Adipocyte (in vitro differentiated cells): ENCODE measurements around the gene EVL.
"Not testable (repeated sequence)": the region's sequence is repeated elsewhere in the genome, so short reads cannot be mapped to it uniquely, and the experiment has no call there.

ENCODE experiments used
- DNase-seq: peaks from one replicate; pipeline ENCODE4 v3.0.0-alpha.2; 2015; ENCODE audit warnings: low read depth
- H3K27me3 ChIP-seq: replicated peaks from 2 replicates; pipeline ENCODE4 v1.7.0; 2013; ENCODE audit warnings: mild to moderate bottlenecking, low read length, moderate library complexity; ENCODE audit not compliant: control insufficient read depth, insufficient read depth
- H3K36me3 ChIP-seq: 2 replicates; pipeline ENCODE4 v1.7.0; 2013; ENCODE audit warnings: low read length, mild to moderate bottlenecking, moderate library complexity; ENCODE audit not compliant: control insufficient read depth, insufficient read depth, severe bottlenecking
- H3K4me1 ChIP-seq: 2 replicates; pipeline ENCODE4 v1.7.0; 2013; ENCODE audit warnings: mild to moderate bottlenecking, low read length, moderate library complexity; ENCODE audit not compliant: control insufficient read depth, insufficient read depth
- H3K4me3 ChIP-seq: 2 replicates; pipeline ENCODE4 v1.7.0; 2013; ENCODE audit warnings: mild to moderate bottlenecking, low read length, moderate library complexity
- H3K9ac ChIP-seq: 2 replicates; pipeline ENCODE4 v1.7.0; 2013; ENCODE audit warnings: mild to moderate bottlenecking, low read length, moderate library complexity
- H3K9me3 ChIP-seq: 2 replicates; pipeline ENCODE4 v1.7.0; 2013; ENCODE audit warnings: mild to moderate bottlenecking, low read length, moderate library complexity; ENCODE audit not compliant: control insufficient read depth

The EVL gene

DNA sequence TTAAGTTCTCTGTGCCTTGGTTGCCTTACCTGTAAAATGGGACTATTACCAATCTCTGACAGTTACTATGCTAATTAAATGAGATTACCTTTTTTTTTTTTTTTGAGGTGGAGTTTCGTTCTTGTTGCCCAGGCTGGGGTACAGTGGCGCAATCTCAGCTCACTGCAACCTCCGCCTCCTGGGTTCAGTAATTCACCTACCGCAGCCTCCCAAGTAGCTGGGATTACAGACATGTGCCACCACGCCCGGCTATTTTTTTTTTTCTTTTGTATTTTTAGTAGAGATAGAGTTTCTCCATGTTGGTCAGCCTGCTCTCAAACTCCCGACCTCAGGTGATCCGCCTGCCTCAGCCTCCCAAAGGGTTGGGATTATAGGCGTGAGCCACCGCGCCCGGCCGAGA, 35.2 kb upstream of the EVL start:
- not testable (repeated sequence) for H3K27me3 ChIP-seq, H3K9me3 ChIP-seq, H3K9ac ChIP-seq, H3K36me3 ChIP-seq, DNase-seq, H3K4me3 ChIP-seq
- H3K4me1 ChIP-seq: peaks cover 43% of the 10 kb centered on the region

DNA sequence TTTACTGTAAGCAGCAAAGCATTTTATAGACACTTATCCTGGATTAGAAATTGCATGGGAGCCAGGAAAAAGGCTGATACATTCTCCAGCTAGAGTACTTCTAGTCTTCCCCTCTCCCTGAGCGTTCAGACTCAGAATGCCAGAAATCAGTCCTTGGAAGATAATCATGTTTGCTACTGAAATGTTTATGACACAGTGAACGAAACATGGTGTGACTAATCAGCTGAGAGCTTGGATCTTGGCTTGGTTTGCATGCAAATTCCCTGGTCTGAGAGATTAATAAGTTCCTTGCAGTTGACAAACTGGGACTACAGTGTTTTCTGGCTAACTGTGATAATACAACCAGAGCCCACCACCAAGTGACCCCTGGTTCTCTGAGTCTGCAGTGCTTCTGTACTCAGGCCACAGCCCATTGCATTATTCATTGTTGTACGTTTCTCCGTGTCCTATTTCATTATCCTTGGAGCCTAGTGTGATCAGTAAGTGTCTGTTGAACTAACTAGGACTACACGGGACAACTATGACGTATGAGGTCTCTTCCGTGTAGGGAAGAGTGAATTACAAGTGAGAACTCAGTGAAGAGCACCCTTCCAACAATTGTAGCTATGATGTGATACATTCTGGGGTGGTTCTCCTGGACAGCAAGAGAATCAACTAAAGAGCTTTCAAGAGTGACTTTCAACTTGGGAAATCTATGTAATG, 34.6 kb upstream of the EVL start:
- DNase-seq: peak; percentile 77

DNA sequence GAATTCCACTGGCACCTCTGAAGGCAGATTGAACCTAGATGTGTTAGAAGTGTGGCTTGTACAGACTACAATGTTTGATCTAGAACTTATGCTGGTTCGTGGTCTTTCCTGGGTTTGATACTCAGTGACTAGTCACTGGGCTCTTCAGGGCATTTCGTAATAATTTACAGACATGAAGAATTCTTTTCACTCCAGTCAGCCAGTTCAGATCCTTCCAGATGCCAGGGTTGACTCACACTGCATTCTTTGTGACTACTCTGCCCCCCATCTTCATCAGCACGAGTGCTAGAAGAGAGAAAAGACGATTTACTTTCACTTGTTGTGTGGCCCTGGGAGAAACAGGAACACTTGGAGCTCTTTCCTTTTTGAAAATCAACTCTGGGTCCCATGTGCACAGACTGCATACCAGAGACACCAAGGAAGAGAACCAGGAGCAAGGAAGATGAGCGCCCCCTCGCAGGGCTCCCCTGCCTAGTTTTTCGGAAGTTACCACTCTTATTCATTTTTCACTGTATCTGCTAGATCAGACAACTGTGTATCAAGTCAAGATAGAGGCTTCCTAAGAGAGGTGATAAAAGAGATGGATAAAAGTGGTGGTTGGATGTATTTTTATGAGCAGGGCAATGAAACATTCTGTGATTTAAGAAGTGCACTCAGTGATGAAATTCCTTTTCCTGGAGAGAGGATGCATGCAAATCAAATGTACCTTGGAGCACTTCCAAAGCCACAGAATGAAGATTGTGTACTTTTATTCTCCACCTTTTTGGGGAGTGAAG, 33.5 kb upstream of the EVL start:
- peak; percentile 99 for DNase-seq
- Histone ChIP-seq H3K4me1 (peaks cover 43% of the 10 kb centered on the region), H3K36me3 (no peaks in the 10 kb centered on the region), H3K9ac (peak overlapping the region; percentile 81), H3K9me3 (no peaks in the 10 kb centered on the region), H3K4me3 (peak overlapping the region; percentile 80), H3K27me3 (no peaks in the 10 kb centered on the region)

More for the DNA sequence above, 34.6 kb upstream of the EVL start:
- H3K4me3 ChIP-seq: peak overlapping the region; percentile 80
- H3K9ac ChIP-seq: peak overlapping the region; percentile 40
- no peaks in the 10 kb centered on the region for H3K27me3 ChIP-seq
- H3K9me3 ChIP-seq: no peaks in the 10 kb centered on the region
- no peaks in the 10 kb centered on the region for H3K36me3 ChIP-seq
- peaks cover 43% of the 10 kb centered on the region for H3K4me1 ChIP-seq

DNA sequence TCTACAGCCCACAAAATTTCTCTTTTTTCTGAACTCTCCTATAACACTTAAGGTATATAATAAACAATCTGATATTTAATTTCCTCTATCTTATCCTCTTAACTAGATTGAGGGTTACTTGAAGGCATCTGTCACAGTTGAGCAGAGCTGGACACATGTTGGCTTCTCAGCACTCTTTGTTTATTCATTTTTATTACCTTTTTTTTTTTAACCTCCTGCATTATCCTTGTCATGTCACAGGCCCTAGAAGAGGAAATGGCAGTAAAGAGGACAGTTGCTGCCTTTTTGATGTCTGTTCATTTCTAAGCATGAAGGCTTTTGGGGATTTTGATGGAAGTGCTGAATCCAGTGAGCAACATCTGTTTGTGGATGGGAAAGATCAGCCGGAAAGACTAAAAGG, 32.5 kb upstream of the EVL start:
- no peaks in the 10 kb centered on the region for H3K27me3 ChIP-seq
- peaks cover 49% of the 10 kb centered on the region for H3K4me1 ChIP-seq
- H3K4me3 ChIP-seq: no peak overlapping the region
- H3K9me3 ChIP-seq: no peaks in the 10 kb centered on the region
- H3K36me3 ChIP-seq: no peaks in the 10 kb centered on the region
- DNase-seq: no peak
- H3K9ac ChIP-seq: peak overlapping the region; percentile 81

DNA sequence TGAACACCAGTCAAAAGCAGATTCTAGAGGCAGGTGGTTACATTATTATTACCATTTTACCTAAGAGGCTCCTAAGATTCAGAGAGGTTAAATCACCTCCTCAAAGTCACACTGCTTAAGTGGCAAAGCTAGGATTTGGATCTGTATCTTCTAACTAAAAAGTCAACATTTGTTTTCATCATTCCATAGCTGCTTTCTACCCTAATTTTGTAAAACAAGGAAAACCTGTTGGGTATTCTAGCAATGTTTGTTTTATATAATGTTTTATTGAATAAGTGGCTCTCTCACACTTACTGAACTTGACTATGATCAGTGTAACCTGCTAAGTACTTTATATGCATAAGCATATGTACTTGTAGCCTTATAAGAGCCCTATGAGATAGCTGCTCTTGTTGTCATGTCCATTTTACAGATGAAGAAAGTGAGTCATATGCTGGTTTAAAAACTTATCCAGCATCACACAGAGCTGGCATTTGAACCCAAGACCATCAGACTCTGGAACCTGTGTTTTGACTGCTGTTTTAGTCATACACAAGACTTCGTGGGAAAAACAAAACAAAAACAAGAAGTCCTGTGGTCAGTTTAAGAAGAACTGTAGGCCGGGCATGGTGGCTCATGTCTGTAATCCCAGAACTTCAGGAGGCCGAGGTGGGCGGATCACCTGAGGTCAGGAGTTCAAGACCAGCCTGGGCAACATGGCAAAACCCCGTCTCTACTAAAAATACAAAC, 31.7 kb upstream of the EVL start:
- Histone ChIP-seq H3K4me3 (no peak overlapping the region), H3K9me3 (no peaks in the 10 kb centered on the region), H3K27me3 (no peaks in the 10 kb centered on the region), H3K4me1 (peaks cover 49% of the 10 kb centered on the region), H3K9ac (no peak overlapping the region), H3K36me3 (no peaks in the 10 kb centered on the region)
- DNase-seq: no peak

DNA sequence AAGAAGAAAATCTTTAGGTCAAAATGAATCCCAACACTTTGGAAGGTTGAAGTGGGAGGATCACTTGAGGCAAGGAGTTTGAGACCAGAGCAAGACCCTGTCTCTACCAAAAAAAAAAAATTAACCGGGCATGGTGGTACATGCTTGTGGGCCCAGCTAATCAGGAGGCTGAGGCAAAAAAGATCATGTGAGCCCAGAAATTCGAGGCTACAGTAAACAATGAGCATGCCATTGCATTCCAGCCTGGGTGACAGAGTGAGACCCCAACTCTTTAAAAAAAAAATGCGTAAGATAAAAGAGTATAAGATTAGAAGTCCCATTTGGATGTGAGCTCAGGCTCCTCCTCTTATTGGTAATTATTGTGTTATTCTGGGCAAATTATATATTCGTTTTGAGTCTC, 30.8 kb upstream of the EVL start:
- H3K4me1 ChIP-seq: peaks cover 40% of the 10 kb centered on the region

DNA sequence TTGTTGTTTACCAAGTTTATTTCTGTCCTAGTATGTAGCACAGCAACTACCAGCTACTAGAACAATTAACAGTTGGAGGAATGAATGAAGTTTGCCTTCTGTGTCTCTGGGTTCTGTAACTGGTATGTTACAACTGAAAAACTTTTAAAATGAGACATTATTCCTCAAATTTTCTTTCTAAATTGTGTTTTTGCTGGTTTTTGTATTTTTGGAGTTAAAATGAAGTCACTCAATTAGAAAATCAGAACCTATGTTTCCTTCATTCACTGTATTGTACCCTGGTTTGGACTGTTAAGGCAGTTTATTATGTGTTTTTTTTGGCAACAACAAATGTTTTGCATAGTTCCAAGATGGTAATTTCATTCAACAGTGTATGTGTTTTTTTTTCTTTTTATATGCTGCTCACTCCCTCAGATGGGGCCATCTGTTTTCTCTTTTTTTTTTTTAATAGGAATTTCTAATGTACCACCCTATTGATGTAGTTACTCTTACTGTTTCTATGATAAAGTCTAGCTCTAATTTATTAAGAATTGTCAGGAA, 30.2 kb upstream of the EVL start:
- peaks cover 34% of the 10 kb centered on the region for H3K4me1 ChIP-seq
- no peaks in the 10 kb centered on the region for H3K9me3 ChIP-seq
- H3K27me3 ChIP-seq: no peaks in the 10 kb centered on the region
- H3K36me3 ChIP-seq: no peaks in the 10 kb centered on the region
- DNase-seq: peak; percentile 35
- H3K4me3 ChIP-seq: no peak overlapping the region
- no peak overlapping the region for H3K9ac ChIP-seq

More for the DNA sequence above, 30.8 kb upstream of the EVL start:
- Histone ChIP-seq H3K36me3 (no peaks in the 10 kb centered on the region), H3K27me3 (no peaks in the 10 kb centered on the region), H3K9ac (no peak overlapping the region), H3K9me3 (no peaks in the 10 kb centered on the region), H3K4me3 (no peak overlapping the region)
- no peak for DNase-seq

DNA sequence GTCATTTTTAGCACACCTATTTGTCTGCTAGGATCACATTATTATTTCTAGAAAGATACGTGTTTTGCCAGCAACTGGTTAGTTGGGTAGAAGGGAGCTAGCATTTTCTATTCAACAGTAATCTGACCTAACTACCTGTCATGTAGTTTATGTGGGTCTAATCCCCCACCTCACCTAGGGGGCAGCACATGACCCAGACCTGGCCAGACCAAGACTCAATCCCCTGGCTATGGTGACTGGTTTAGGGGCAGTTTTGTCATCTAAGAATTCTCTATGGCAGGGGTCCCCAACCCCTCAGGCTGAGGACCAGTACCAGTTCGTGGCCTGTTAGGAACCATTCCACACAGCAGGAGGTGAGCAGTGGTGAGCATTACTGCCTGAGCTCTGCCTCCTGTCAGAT, 29.5 kb upstream of the EVL start:
- no peak for DNase-seq
- Histone ChIP-seq H3K9ac (no peak overlapping the region), H3K4me3 (no peak overlapping the region), H3K27me3 (no peaks in the 10 kb centered on the region), H3K36me3 (no peaks in the 10 kb centered on the region), H3K4me1 (peaks cover 27% of the 10 kb centered on the region), H3K9me3 (no peaks in the 10 kb centered on the region)

DNA sequence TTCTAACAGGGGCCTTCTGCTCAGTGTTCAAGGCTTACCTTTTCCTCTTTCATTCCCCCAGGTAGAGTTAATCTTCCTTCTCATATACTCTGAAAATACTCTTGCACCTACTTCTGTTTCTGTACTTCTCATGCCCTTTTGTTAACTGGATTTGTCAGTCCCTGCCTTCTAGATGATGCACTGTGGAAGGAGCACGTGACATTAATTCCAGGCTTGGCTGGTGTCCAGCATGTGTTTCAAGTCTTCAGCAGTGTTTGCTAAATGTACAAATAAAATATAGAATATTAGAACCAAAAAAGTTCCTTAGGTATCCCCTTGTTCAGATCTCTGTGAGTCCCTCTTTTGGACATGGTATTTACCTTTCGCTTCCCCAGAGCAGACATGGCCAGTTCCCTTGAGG, 27.9 kb upstream of the EVL start:
- H3K4me1 ChIP-seq: peaks cover 15% of the 10 kb centered on the region
- DNase-seq: peak; percentile 63
- no peak overlapping the region for H3K9ac ChIP-seq
- H3K9me3 ChIP-seq: no peaks in the 10 kb centered on the region
- H3K4me3 ChIP-seq: no peak overlapping the region
- no peaks in the 10 kb centered on the region for H3K27me3 ChIP-seq
- H3K36me3 ChIP-seq: no peaks in the 10 kb centered on the region

DNA sequence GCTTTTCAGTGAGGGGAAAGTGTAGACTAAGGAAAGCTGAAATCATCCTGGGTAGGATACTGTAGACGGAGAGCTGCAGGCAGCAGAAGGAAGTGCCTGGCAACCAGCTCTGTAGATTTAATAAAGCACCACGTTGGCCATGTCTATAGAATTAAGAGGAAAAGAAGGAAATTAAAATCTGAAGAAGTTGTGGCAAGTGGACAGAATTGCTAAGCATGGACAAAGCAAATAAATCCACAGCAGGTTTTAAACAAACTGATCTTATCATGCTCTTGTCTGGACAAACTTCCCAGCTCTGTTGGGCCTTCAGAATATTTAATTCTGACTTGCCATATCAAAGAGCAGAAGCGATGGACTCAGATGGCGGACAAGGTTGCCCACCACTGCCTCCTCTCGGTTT, 27.2 kb upstream of the EVL start:
- DNase-seq: no peak
- Histone ChIP-seq H3K9me3 (no peaks in the 10 kb centered on the region), H3K4me3 (no peak overlapping the region), H3K4me1 (peaks cover 15% of the 10 kb centered on the region), H3K27me3 (no peaks in the 10 kb centered on the region), H3K9ac (no peak overlapping the region), H3K36me3 (no peaks in the 10 kb centered on the region)

DNA sequence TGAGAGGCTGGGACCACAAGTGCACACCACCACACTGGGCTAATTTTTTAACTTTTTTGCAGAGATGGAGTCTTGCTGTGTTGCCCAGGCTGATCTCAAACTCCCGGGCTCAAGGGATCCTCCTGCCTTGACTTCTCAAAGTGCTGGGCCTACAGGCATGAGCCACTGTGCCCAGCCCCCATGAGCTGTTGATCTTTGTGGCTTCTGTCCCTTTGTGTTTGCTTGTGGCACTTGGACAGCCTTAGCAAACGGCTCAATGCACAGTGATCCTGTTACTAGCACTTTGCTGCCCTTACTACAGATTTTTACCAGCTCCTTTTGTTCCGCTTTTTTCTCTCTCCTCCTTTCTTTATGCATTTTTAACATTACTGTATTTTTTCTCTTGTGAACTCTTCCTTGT, 25.3 kb upstream of the EVL start:
- H3K4me3 ChIP-seq: no peak overlapping the region
- no peaks in the 10 kb centered on the region for H3K27me3 ChIP-seq
- no peak overlapping the region for H3K9ac ChIP-seq
- H3K4me1 ChIP-seq: peaks cover 15% of the 10 kb centered on the region
- DNase-seq: no peak
- no peaks in the 10 kb centered on the region for H3K9me3 ChIP-seq
- H3K36me3 ChIP-seq: no peaks in the 10 kb centered on the region
